HEK293 (cell line): ENCODE measurements around the gene AXL.

ENCODE experiments used
- CTCF ChIP-seq: fragments of 450-650 bp; formaldehyde crosslinking; IDR thresholded peaks from 2 replicates; pipeline ENCODE4 v1.5.1; 2016; ENCODE audit warnings: missing biosample characterization, missing genetic modification characterization
- MZF1 ChIP-seq: fragments of 450-650 bp; formaldehyde crosslinking; IDR thresholded peaks from 2 replicates; pipeline ENCODE4 v1.5.1; 2017; ENCODE audit warnings: missing biosample characterization, missing genetic modification characterization, borderline replicate concordance
- ZBTB17 ChIP-seq: fragments of 450-650 bp; formaldehyde crosslinking; IDR thresholded peaks from 2 replicates; pipeline ENCODE4 v1.5.1; 2016; ENCODE audit warnings: missing biosample characterization, missing genetic modification characterization
- ZNF138 ChIP-seq: fragments of 450-650 bp; formaldehyde crosslinking; IDR thresholded peaks from 2 replicates; pipeline ENCODE4 v1.5.1; 2016; ENCODE audit warnings: missing biosample characterization, missing genetic modification characterization, borderline replicate concordance
- ZNF18 ChIP-seq: fragments of 450-650 bp; formaldehyde crosslinking; IDR thresholded peaks from 2 replicates; pipeline ENCODE4 v1.5.1; 2016; ENCODE audit warnings: missing biosample characterization, missing genetic modification characterization
- ZNF24 ChIP-seq: fragments of 450-650 bp; formaldehyde crosslinking; IDR thresholded peaks from 2 replicates; pipeline ENCODE4 v1.5.1; 2016; ENCODE audit warnings: missing biosample characterization, missing genetic modification characterization
- ZNF274 ChIP-seq, 2 experiments: fragments of 200-500 bp in 1 of 2; fragments of 450-650 bp in 1 of 2; sonication (Bioruptor generic) in 1 of 2; formaldehyde crosslinking in 1 of 2; IDR thresholded peaks; 2 replicates each; pipeline versions ENCODE4 v1.5.1 to v1.6.1; 2014 to 2016; ENCODE audit warnings: borderline replicate concordance in 1 of 2, inconsistent platforms in 1 of 2, low read length in 1 of 2, missing biosample characterization in 1 of 2, missing genetic modification characterization in 1 of 2
- ZNF280C ChIP-seq: fragments of 450-650 bp; formaldehyde crosslinking; IDR thresholded peaks from 2 replicates; pipeline ENCODE4 v1.5.1; 2016; ENCODE audit warnings: missing biosample characterization, missing genetic modification characterization
- ZNF530 ChIP-seq: fragments of 450-650 bp; formaldehyde crosslinking; IDR thresholded peaks from 2 replicates; pipeline ENCODE4 v1.5.1; 2016; ENCODE audit warnings: low read depth, missing biosample characterization, missing genetic modification characterization
- ZNF571 ChIP-seq: fragments of 450-650 bp; formaldehyde crosslinking; IDR thresholded peaks from 2 replicates; pipeline ENCODE4 v1.5.0; 2017; ENCODE audit warnings: missing biosample characterization, missing genetic modification characterization
- ZNF658 ChIP-seq: fragments of 450-650 bp; formaldehyde crosslinking; IDR thresholded peaks from 2 replicates; pipeline ENCODE4; 2016; ENCODE audit warnings: missing biosample characterization, missing genetic modification characterization
- ZNF677 ChIP-seq: fragments of 450-650 bp; IDR thresholded peaks from 2 replicates; pipeline ENCODE4 v1.5.0; 2018; ENCODE audit warnings: missing biosample characterization, mild to moderate bottlenecking, missing genetic modification characterization, moderate library complexity
- ZSCAN18 ChIP-seq: fragments of 450-650 bp; formaldehyde crosslinking; IDR thresholded peaks from 2 replicates; pipeline ENCODE4 v1.5.1; 2016; ENCODE audit warnings: missing biosample characterization, missing genetic modification characterization

GRCh38 chr19:41175801-41176777 lies 42.9 kb upstream of the AXL start:
- no peak for TF ChIP-seq ZNF530 (tag by site-specific recombination)
- no peak for TF ChIP-seq CTCF
- no peak for TF ChIP-seq ZSCAN18 (tag by site-specific recombination)
- TF ChIP-seq ZNF280C (tag by site-specific recombination): no peak
- no peak for TF ChIP-seq ZNF677 (tag by site-specific recombination)
- no peak for TF ChIP-seq ZNF274 (IDR thresholded peaks at IDR 0.05; ENCODE audit: low read length)
- no peak for TF ChIP-seq ZNF274 (tag by site-specific recombination; IDR thresholded peaks at IDR 0.05; ENCODE audit: borderline replicate concordance)
- no peak for TF ChIP-seq ZNF571 (tag by site-specific recombination)
- TF ChIP-seq MZF1 (tag by site-specific recombination): no peak
- no peak for TF ChIP-seq ZNF138 (tag by site-specific recombination)
- TF ChIP-seq ZNF24: no peak
- no peak for TF ChIP-seq ZNF658 (tag by site-specific recombination)
- peak; percentile 78 for TF ChIP-seq ZBTB17
- no peak for TF ChIP-seq ZNF18 (tag by site-specific recombination)
